HG03378 (cell line): ENCODE measurements around the gene RNF167.
"Not testable (repeated sequence)": the region's sequence is repeated elsewhere in the genome, so short reads cannot be mapped to it uniquely, and the experiment has no call there.

ENCODE experiments used
- ATAC-seq: cut with Tn5 transposase; IDR thresholded peaks from one replicate; pipeline ENCODE4 v1.9.1; 2021; ENCODE audit warnings: mild to moderate bottlenecking, moderate library complexity; ENCODE audit not compliant: unreplicated experiment

The RNF167 gene

GRCh38 chr17:4901648-4902344 lies 38.3 kb upstream of the RNF167 start:
- no peak for ATAC-seq

- no peak for ATAC-seq
Measured at GRCh38 chr17:4902540-4902939, 37.5 kb upstream of the RNF167 start.

GRCh38 chr17:4903051-4903818 lies 36.8 kb upstream of the RNF167 start, which contains the start of gene CHRNE:
Gene CHRNE (minus strand): TSS chr17:4903098. CDS start chr17:4903063, 35 bp downstream.
- ATAC-seq: no peak

GRCh38 chr17:4906642-4907041 lies 33.4 kb upstream of the RNF167 start:
- ATAC-seq: not testable (repeated sequence)

- no peak for ATAC-seq
Measured at GRCh38 chr17:4908301-4908700, 31.8 kb upstream of the RNF167 start.

GRCh38 chr17:4908711-4909496 lies 31.2 kb upstream of the RNF167 start:
- no peak for ATAC-seq

- no peak for ATAC-seq
Measured at GRCh38 chr17:4913994-4914393, 26.1 kb upstream of the RNF167 start.

GRCh38 chr17:4914551-4914950 lies 25.5 kb upstream of the RNF167 start:
- ATAC-seq: not testable (repeated sequence)

- no peak for ATAC-seq
Measured at GRCh38 chr17:4919511-4920047, 20.5 kb upstream of the RNF167 start.

- no peak for ATAC-seq
Measured at GRCh38 chr17:4920351-4921048, 19.6 kb upstream of the RNF167 start.

GRCh38 chr17:4921320-4921719 lies 18.7 kb upstream of the RNF167 start:
- ATAC-seq: no peak

GRCh38 chr17:4926577-4927335 lies 13.3 kb upstream of the RNF167 start:
- not testable (repeated sequence) for ATAC-seq

- ATAC-seq: no peak
Measured at GRCh38 chr17:4928881-4929280, 11.2 kb upstream of the RNF167 start.

- no peak for ATAC-seq
Measured at GRCh38 chr17:4931963-4932362, 8.1 kb upstream of the RNF167 start, which contains the start of gene GP1BA. Gene GP1BA (plus strand): TSS chr17:4932277. CDS start chr17:4932605, 328 bp downstream.

GRCh38 chr17:4932756-4933155 lies 7.3 kb upstream of the RNF167 start:
- ATAC-seq: no peak

GRCh38 chr17:4933646-4934045 lies 6.4 kb upstream of the RNF167 start:
- no peak for ATAC-seq

GRCh38 chr17:4934173-4934979 lies 5.7 kb upstream of the RNF167 start:
- no peak for ATAC-seq

GRCh38 chr17:4935650-4936049 lies 4.4 kb upstream of the RNF167 start:
- ATAC-seq: no peak

GRCh38 chr17:4936436-4936835 lies 3.6 kb upstream of the RNF167 start:
- no peak for ATAC-seq
